HCT116 (cell line): ENCODE measurements around the gene FMO4.

Source experiments
- ATF3 ChIP-seq: IDR thresholded peaks from 2 replicates; pipeline ENCODE4 v1.6.1; 2012
- CTCF ChIP-seq, 3 experiments: fragments of 200-600 bp in 1 of 3; sonication (generic) in 1 of 3; IDR thresholded peaks in 2 of 3; conservative IDR thresholded peaks in 1 of 3; 2 replicates each; pipeline ENCODE4 v1.5.1; 2012 to 2017; ENCODE audit warnings: low read depth in 2 of 3, low read length in 2 of 3, antibody characterized with exemption in 1 of 3, borderline replicate concordance in 1 of 3, control low read depth in 1 of 3, mild to moderate bottlenecking in 1 of 3, mixed read lengths in 1 of 3, mixed run types in 1 of 3, moderate library complexity in 1 of 3; ENCODE audit not compliant: insufficient read depth in 1 of 3
- EZH2 ChIP-seq: fragments of 200-600 bp; sonication (generic); IDR thresholded peaks from 2 replicates; pipeline ENCODE4 v1.6.1; 2017; ENCODE audit warnings: antibody characterized with exemption, mixed run types
- EZH2phosphoT487 ChIP-seq: fragments of 200-600 bp; IDR thresholded peaks from 2 replicates; pipeline ENCODE4 v1.6.1; 2018; ENCODE audit warnings: antibody characterized with exemption, borderline replicate concordance
- MAX ChIP-seq: IDR thresholded peaks from 2 replicates; pipeline ENCODE4 v1.6.1; 2012
- POLR2A ChIP-seq: IDR thresholded peaks from 2 replicates; pipeline ENCODE4 v1.7.0; 2011; ENCODE audit warnings: borderline replicate concordance; ENCODE audit not compliant: insufficient read depth, insufficient read length; ENCODE audit errors: extremely low read depth
- POLR2AphosphoS5 ChIP-seq: IDR thresholded peaks from 2 replicates; pipeline ENCODE4 v1.6.1; 2011; ENCODE audit warnings: mild to moderate bottlenecking, low read depth, low read length, moderate library complexity
- REST ChIP-seq: IDR thresholded peaks from 2 replicates; pipeline ENCODE4 v1.6.1; 2012; ENCODE audit warnings: low read depth
- SIN3A ChIP-seq: IDR thresholded peaks from 2 replicates; pipeline ENCODE4 v1.6.1; 2012; ENCODE audit warnings: low read depth
- ZBTB33 ChIP-seq: IDR thresholded peaks from 2 replicates; pipeline ENCODE4 v1.6.1; 2011; ENCODE audit warnings: mild to moderate bottlenecking, low read length, moderate library complexity; ENCODE audit not compliant: insufficient replicate concordance; ENCODE audit errors: extremely low read depth

GRCh38 chr1:171290621-171291020 lies 23.4 kb upstream of the FMO4 start:
- TF ChIP-seq EZH2 = no peak
- TF ChIP-seq REST = no peak
- no peak for TF ChIP-seq CTCF (IDR thresholded peaks at IDR 0.05 in 2 of 3, conservative IDR thresholded peaks at IDR 0.05 in 1 of 3; ENCODE audit: borderline replicate concordance in 1 of 3, insufficient read depth in 1 of 3, low read depth in 2 of 3, low read length in 2 of 3)
- TF ChIP-seq POLR2A = no peak
- no peak for TF ChIP-seq SIN3A
- TF ChIP-seq ZBTB33 = no peak
- TF ChIP-seq POLR2AphosphoS5 = no peak
- no peak for TF ChIP-seq EZH2phosphoT487
- TF ChIP-seq MAX = no peak
- TF ChIP-seq ATF3 = no peak
